Adrenal gland (tissue), 5 donors: ENCODE results near the gene TRIB2.

Source experiments
- CTCF ChIP-seq, 6 experiments: fragments of 450-650 bp in 4 of 6; fragments of 200-600 bp in 2 of 6; sonication (generic) in 1 of 6; IDR thresholded peaks; 1 replicate in 5 of 6; 2 replicates in 1 of 6; pipeline versions ENCODE4 v1.5.1 to v1.8.0; 2016 to 2021; ENCODE audit warnings: antibody characterized with exemption in 6 of 6, mild to moderate bottlenecking in 2 of 6, moderate library complexity in 1 of 6
- POLR2A ChIP-seq, 2 donors: fragments of 450-650 bp; IDR thresholded peaks; one replicate each; pipeline ENCODE4 v1.6.1; 2017; ENCODE audit warnings: antibody characterized with exemption in 2 of 2, mild to moderate bottlenecking in 2 of 2, moderate library complexity in 1 of 2
- donor health status: DM: no; HTN: no; CAD: no.

- no peak for TF ChIP-seq CTCF (IDR thresholded peaks at IDR 0.05)
- no peak for TF ChIP-seq POLR2A (IDR thresholded peaks at IDR 0.05)
Measured at GRCh38 chr2:12737297-12737696, 20.6 kb downstream of the TRIB2 start.
